COLO668 (cell line): ENCODE measurements around the gene SOX11.

Experiments used
- DNase-seq: peaks from one replicate; lab custom pipeline; 2025; ENCODE audit not compliant: unreplicated experiment; lab: John Stamatoyannopoulos, UW

Gene SOX11

GRCh38 chr2:5722236-5722635 lies 30.1 kb downstream of the SOX11 start:
- no peak for DNase-seq

GRCh38 chr2:5723791-5724735 lies 31.9 kb downstream of the SOX11 start:
- DNase-seq: no peak

GRCh38 chr2:5725072-5725471 lies 32.9 kb downstream of the SOX11 start:
- DNase-seq: no peak

GRCh38 chr2:5725794-5726463 lies 33.7 kb downstream of the SOX11 start:
- DNase-seq: no peak

- no peak for DNase-seq
Measured at GRCh38 chr2:5727235-5727634, 35.1 kb downstream of the SOX11 start.

GRCh38 chr2:5729416-5729815 lies 37.2 kb downstream of the SOX11 start:
- no peak for DNase-seq

- DNase-seq: no peak
Measured at GRCh38 chr2:5730386-5730785, 38.2 kb downstream of the SOX11 start.

GRCh38 chr2:5734859-5735520 lies 42.8 kb downstream of the SOX11 start:
- DNase-seq: peak; percentile 87

- no peak for DNase-seq
Measured at GRCh38 chr2:5735521-5735861, 43.3 kb downstream of the SOX11 start.

GRCh38 chr2:5736050-5736449 lies 43.9 kb downstream of the SOX11 start:
- no peak for DNase-seq

GRCh38 chr2:5736886-5737285 lies 44.7 kb downstream of the SOX11 start:
- no peak for DNase-seq

- no peak for DNase-seq
Measured at GRCh38 chr2:5740053-5740452, 47.9 kb downstream of the SOX11 start.

- DNase-seq: no peak
Measured at GRCh38 chr2:5740817-5741216, 48.6 kb downstream of the SOX11 start.

GRCh38 chr2:5741242-5741641 lies 49.1 kb downstream of the SOX11 start:
- no peak for DNase-seq

GRCh38 chr2:5742126-5742525 lies 49.9 kb downstream of the SOX11 start:
- no peak for DNase-seq

- no peak for DNase-seq
Measured at GRCh38 chr2:5748391-5748790, 56.2 kb downstream of the SOX11 start.

- no peak for DNase-seq
Measured at GRCh38 chr2:5748946-5749345, 56.8 kb downstream of the SOX11 start.

GRCh38 chr2:5749347-5749746 lies 57.2 kb downstream of the SOX11 start:
- DNase-seq: no peak
